ENCODE data around the gene WRAP53.

The WRAP53 gene

DNA sequence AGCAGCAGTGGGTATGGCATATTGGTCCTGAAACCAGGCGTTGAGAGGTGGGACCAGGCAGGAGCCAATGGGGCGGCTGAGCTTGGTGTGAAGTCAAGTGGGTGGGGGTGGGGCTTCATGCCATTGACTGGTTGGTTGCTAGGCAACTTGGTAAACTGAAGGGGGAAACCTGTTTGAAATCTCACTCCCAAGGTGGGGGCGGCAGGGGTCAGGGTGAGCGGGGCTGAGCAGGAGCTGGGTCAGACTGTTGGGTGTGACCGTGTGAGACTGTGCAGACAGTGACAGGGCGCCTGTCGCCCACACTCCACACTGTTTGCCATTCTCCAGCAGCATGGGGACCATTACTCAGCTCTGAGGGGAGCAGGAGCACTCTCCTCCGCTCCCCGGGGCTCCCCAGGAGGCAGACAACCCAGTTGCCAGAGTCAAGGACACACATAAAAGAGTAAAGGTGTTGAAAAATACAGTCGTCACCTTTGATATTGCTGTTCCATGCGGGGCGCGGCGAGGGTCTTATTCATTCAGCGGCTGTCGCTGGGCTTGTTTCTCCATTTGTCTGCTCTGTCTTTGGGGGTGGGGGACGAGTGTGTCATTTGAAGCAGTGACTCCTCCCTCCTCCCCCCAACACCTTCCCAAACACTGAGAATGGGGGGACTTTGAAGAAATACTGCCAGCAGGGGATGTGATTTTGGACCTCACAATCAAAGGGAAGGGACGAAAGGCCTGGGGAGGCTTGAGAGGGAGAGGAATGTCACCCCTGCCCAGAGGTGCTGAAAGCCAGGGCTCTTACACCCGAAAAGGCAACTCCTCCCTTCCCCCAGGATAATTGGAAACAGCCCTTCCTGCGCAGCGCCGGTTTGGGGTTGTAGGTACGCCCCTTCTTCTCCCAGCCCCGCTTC lies 15.6 kb downstream of the WRAP53 start:
- peak overlapping the region; percentile 56 for H3K4me3 ChIP-seq (ENCODE audit: low read depth, low read length)
- DNase-seq (ENCODE audit: low read depth): no peak
- TF ChIP-seq CTCF (IDR thresholded peaks at IDR 0.05; ENCODE audit: low read depth, low read length, missing control alignments): no peak
- in situ Hi-C loops (cut with HindIII; ENCODE audit: low sequenced_read_pairs): no loop called here

- H3K4me3 ChIP-seq (ENCODE audit: low read depth, low read length): peak within 1 kb of the TSS; percentile 56
- DNase-seq (ENCODE audit: low read depth): no peak
- TF ChIP-seq CTCF (IDR thresholded peaks at IDR 0.05; ENCODE audit: low read depth, low read length, missing control alignments): no peak
- in situ Hi-C loops (cut with HindIII; ENCODE audit: low sequenced_read_pairs): no loop called here
Measured at GRCh38 chr17:7704601-7705268, 16.5 kb downstream of the WRAP53 start, which contains the start of gene EFNB3. EFNB3 (plus strand) TSS chr17:7705202; CDS start chr17:7705599, 397 bp downstream.

GRCh38 chr17:7705269-7706255 lies 17.3 kb downstream of the WRAP53 start:
- TF ChIP-seq CTCF (IDR thresholded peaks at IDR 0.05; ENCODE audit: low read depth, low read length, missing control alignments): no peak
- H3K4me3 ChIP-seq (ENCODE audit: low read depth, low read length): peak overlapping the region; percentile 56
- in situ Hi-C loops (cut with HindIII; ENCODE audit: low sequenced_read_pairs): no loop called here
- DNase-seq (ENCODE audit: low read depth): no peak

DNA sequence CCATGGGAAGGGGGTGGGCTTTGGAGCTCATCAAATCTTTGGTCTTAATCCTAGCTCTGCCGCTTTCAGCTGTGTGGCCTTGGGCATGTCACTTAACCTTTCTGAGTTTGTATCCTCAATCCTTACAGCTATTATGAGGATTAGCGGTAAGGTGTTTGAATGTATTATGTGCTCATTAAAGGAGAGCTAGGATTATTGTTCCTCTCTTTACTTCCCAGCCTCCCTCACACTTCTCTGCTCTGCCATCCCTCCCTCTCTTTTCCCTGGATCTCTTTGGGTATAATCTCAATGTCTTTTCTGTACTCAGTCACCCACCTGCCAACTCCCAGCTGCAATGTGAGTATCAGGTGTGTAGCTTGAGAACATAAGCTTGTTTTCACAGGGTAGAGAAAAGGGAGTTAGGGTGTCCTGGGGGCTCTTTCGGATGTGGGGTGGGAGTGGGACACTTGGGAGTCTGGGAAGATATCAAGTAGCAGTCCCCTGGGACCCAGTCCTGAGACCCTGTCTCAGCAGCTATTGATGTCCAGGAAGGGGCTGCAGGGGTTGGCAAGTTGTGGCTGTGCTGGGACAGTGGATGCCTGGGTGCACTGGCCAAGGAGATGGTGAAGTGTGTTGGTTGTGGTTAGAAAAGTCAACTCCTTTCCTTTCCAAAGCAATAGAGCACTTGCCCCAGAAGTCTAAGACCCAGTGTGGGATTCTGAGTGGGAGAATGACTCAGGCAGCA lies 18.5 kb downstream of the WRAP53 start:
- in situ Hi-C loops (cut with HindIII; ENCODE audit: low sequenced_read_pairs): no loop called here
- no peak overlapping the region for H3K4me3 ChIP-seq (ENCODE audit: low read depth, low read length)
- no peak for DNase-seq (ENCODE audit: low read depth)

DNA sequence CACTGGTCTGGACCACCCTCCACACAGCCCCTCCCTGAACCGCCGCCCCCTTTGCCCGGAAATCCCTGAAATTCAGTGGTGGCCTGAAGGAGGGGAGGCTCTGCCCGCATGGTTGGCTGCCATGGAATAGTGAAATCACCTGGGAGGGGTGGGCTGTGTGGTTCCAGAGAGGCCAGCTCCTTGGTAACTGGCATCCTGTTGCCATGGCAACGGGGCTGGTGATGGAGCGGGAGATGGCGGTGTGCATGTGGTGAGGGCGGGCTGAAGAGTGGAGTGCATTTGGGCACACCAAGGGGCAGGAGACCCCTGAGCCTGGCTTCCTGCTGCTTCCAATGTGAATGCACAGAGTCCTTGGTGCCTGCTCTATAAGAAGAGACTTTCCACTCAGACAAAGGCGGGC lies 19.2 kb downstream of the WRAP53 start:
- DNase-seq (ENCODE audit: low read depth): no peak
- in situ Hi-C loops (cut with HindIII; ENCODE audit: low sequenced_read_pairs): no loop called here
- no peak overlapping the region for H3K4me3 ChIP-seq (ENCODE audit: low read depth, low read length)
- TF ChIP-seq CTCF (IDR thresholded peaks at IDR 0.05; ENCODE audit: low read depth, low read length, missing control alignments): no peak

More for the DNA sequence above, 18.5 kb downstream of the WRAP53 start:
- no peak for TF ChIP-seq CTCF (IDR thresholded peaks at IDR 0.05; ENCODE audit: low read depth, low read length, missing control alignments)

All from astrocyte of the cerebellum (primary cell).